Measurements from ENCODE around the gene MED26. TPM values are rescaled to one million over a fixed set of nuclear protein-coding genes. Genes with fewer than 3 reads are reported as not detected.

Gene MED26
- total and polyA plus RNA-seq, 9 of the 15 experiments (the other 6 are each of a cell fraction or from before 2014, with no cell fraction given), result 0.71 to 15.1 (median 6.2) TPM

- TF ChIP-seq TCF15 (CRISPR knock-in tag; IDR thresholded peaks at IDR 0.05) (no peak), ZZZ3 (IDR thresholded peaks at IDR 0.05) (peak; percentile 54; the same call in 1 of the 2 replicates), CC2D1A (IDR thresholded peaks at IDR 0.05) (0 out of 2 replicates have a peak, but pooled peaks have one; percentile 23), SREBF1 (IDR thresholded peaks at IDR 0.05; ENCODE audit: borderline replicate concordance, low read depth, low read length) (0 out of 2 replicates have a peak, but pooled peaks have one; percentile 49), SP1 (CRISPR knock-in tag; IDR thresholded peaks at IDR 0.05) (peak; percentile 95), CEBPZ (IDR thresholded peaks at IDR 0.05; ENCODE audit: borderline replicate concordance, low read depth, low read length) (peak; percentile 79; the same call in 1 of the 2 replicates), HDAC1 (IDR thresholded peaks at IDR 0.05) (peak in 1 of 2 experiments; percentile 67; a peak in 2 of 4 replicates), NR0B1 (IDR thresholded peaks at IDR 0.05; ENCODE audit: partially characterized antibody) (no peak), SMAD1 (IDR thresholded peaks at IDR 0.05; ENCODE audit: low read depth, low read length, partially characterized antibody) (peak; percentile 70), BACH1 (tag; IDR thresholded peaks at IDR 0.05) (no peak), KDM1A (IDR thresholded peaks at IDR 0.05) (no peak), PHB (CRISPR knock-in tag; IDR thresholded peaks at IDR 0.05) (no peak), ZNF324 (CRISPR knock-in tag; IDR thresholded peaks at IDR 0.05) (no peak), PCBP2 (IDR thresholded peaks at IDR 0.05; ENCODE audit: low read depth, low read length, poor library complexity, severe bottlenecking) (no peak), FOXO4 (CRISPR knock-in tag; IDR thresholded peaks at IDR 0.05) (no peak), NFIC (IDR thresholded peaks at IDR 0.05) (peak; percentile 26; the same call in 1 of the 2 replicates), STAT5A (IDR thresholded peaks at IDR 0.05; ENCODE audit: borderline replicate concordance, low read length) (no peak)
- TF ChIP-seq, protein P1, sequence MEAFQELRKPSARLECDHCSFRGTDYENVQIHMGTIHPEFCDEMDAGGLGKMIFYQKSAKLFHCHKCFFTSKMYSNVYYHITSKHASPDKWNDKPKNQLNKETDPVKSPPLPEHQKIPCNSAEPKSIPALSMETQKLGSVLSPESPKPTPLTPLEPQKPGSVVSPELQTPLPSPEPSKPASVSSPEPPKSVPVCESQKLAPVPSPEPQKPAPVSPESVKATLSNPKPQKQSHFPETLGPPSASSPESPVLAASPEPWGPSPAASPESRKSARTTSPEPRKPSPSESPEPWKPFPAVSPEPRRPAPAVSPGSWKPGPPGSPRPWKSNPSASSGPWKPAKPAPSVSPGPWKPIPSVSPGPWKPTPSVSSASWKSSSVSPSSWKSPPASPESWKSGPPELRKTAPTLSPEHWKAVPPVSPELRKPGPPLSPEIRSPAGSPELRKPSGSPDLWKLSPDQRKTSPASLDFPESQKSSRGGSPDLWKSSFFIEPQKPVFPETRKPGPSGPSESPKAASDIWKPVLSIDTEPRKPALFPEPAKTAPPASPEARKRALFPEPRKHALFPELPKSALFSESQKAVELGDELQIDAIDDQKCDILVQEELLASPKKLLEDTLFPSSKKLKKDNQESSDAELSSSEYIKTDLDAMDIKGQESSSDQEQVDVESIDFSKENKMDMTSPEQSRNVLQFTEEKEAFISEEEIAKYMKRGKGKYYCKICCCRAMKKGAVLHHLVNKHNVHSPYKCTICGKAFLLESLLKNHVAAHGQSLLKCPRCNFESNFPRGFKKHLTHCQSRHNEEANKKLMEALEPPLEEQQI (IDR thresholded peaks at IDR 0.05), result no peak
Measured at GRCh38 chr19:16659832-16660708, 32.1 kb upstream of the MED26 start, which contains the start of gene SMIM7 (continued).

Measured in K562 (cell line).